ENCODE data around the gene COL24A1. TPM values are rescaled to one million over a fixed set of nuclear protein-coding genes. Genes with fewer than 3 reads are reported as not detected.
A peak's percentile ranks its signal among the peaks of the same experiment; 100 is the strongest.

COL24A1 gene
- total RNA-seq, 5 donors from 2014 or later (not counting 1 experiment from before 2014, with no cell fraction given), result 0.06 to 0.40 (median 0.25) TPM

- no peak for DNase-seq
- Histone ChIP-seq H3K4me3 (ENCODE audit: control insufficient read depth in 1 of 2, extremely low read depth in 1 of 2, low read length in 1 of 2) (no peak overlapping the region), H3K27ac (ENCODE audit: low read length) (no peak overlapping the region), H3K9me3 (no peaks in the 10 kb centered on the region), H3K4me1 (ENCODE audit: control insufficient read depth in 1 of 2, extremely low read depth in 1 of 2, insufficient read depth in 2 of 2, low read length in 2 of 2) (no peaks in the 10 kb centered on the region), H3K36me3 (ENCODE audit: control insufficient read depth in 2 of 2, extremely low read depth in 1 of 2, insufficient read depth in 1 of 2, low read length in 1 of 2) (no peaks in the 10 kb centered on the region), H3K27me3 (replicated peaks in 1 of 2; ENCODE audit: control insufficient read depth in 2 of 2, extremely low read depth in 1 of 2, insufficient read depth in 2 of 2, low read length in 1 of 2) (no peaks in the 10 kb centered on the region)
- ATAC-seq (replicated peaks in 1 of 4), result no peak
- Mint-ChIP-seq H3K9me3 (no peaks in the 10 kb centered on the region), H3K27ac (no peak overlapping the region), H3K4me1 (no peaks in the 10 kb centered on the region), H3K36me3 (no peaks in the 10 kb centered on the region), H3K27me3 (no peaks in the 10 kb centered on the region), H3K4me3 (no peak overlapping the region)
- WGBS (ENCODE audit: insufficient coverage), result no CpG with 5 or more reads among the region's 2 CpGs
- ChIA-PET CTCF (no interaction called here), POLR2A (no interaction called here)
Observed at GRCh38 chr1:85898861-85899260, 257.7 kb downstream of the COL24A1 start.

- Histone ChIP-seq H3K9me3 (no peaks in the 10 kb centered on the region), H3K4me1 (ENCODE audit: control insufficient read depth in 1 of 2, extremely low read depth in 1 of 2, insufficient read depth in 2 of 2, low read length in 2 of 2) (no peaks in the 10 kb centered on the region), H3K27ac (ENCODE audit: low read length) (no peak overlapping the region), H3K27me3 (replicated peaks in 1 of 2; ENCODE audit: control insufficient read depth in 2 of 2, extremely low read depth in 1 of 2, insufficient read depth in 2 of 2, low read length in 1 of 2) (no peaks in the 10 kb centered on the region), H3K36me3 (ENCODE audit: control insufficient read depth in 2 of 2, extremely low read depth in 1 of 2, insufficient read depth in 1 of 2, low read length in 1 of 2) (no peaks in the 10 kb centered on the region), H3K4me3 (ENCODE audit: control insufficient read depth in 1 of 2, extremely low read depth in 1 of 2, low read length in 1 of 2) (no peak overlapping the region)
- no peak for ATAC-seq (replicated peaks in 1 of 4)
- peak in 1 of 35 experiments; percentile 1 for DNase-seq
- no peak overlapping the region for H3K27ac Mint-ChIP-seq
- no peak overlapping the region for H3K4me3 Mint-ChIP-seq
- H3K9me3 Mint-ChIP-seq, result no peaks in the 10 kb centered on the region
- CTCF ChIA-PET, result no interaction called here
- H3K36me3 Mint-ChIP-seq, result no peaks in the 10 kb centered on the region
- POLR2A ChIA-PET, result no interaction called here
- no CpG with 5 or more reads among the region's 4 CpGs for WGBS (ENCODE audit: insufficient coverage)
- no peaks in the 10 kb centered on the region for H3K27me3 Mint-ChIP-seq
- no peaks in the 10 kb centered on the region for H3K4me1 Mint-ChIP-seq
Observed at GRCh38 chr1:85894651-85895050, 261.9 kb downstream of the COL24A1 start.

- Mint-ChIP-seq H3K27ac (no peak overlapping the region), H3K4me3 (no peak overlapping the region), H3K36me3 (no peaks in the 10 kb centered on the region), H3K27me3 (no peaks in the 10 kb centered on the region), H3K9me3 (no peaks in the 10 kb centered on the region), H3K4me1 (no peaks in the 10 kb centered on the region)
- no CpG with 5 or more reads among the region's 2 CpGs for WGBS (ENCODE audit: insufficient coverage)
- Histone ChIP-seq H3K4me1 (ENCODE audit: control insufficient read depth in 1 of 2, extremely low read depth in 1 of 2, insufficient read depth in 2 of 2, low read length in 2 of 2) (no peaks in the 10 kb centered on the region), H3K36me3 (ENCODE audit: control insufficient read depth in 2 of 2, extremely low read depth in 1 of 2, insufficient read depth in 1 of 2, low read length in 1 of 2) (no peaks in the 10 kb centered on the region), H3K27ac (ENCODE audit: low read length) (no peak overlapping the region), H3K27me3 (replicated peaks in 1 of 2; ENCODE audit: control insufficient read depth in 2 of 2, extremely low read depth in 1 of 2, insufficient read depth in 2 of 2, low read length in 1 of 2) (no peaks in the 10 kb centered on the region), H3K9me3 (no peaks in the 10 kb centered on the region), H3K4me3 (ENCODE audit: control insufficient read depth in 1 of 2, extremely low read depth in 1 of 2, low read length in 1 of 2) (no peak overlapping the region)
- DNase-seq (no peak), ATAC-seq (replicated peaks in 1 of 4) (no peak)
- POLR2A ChIA-PET, result no interaction called here
- CTCF ChIA-PET, result no interaction called here
Observed at GRCh38 chr1:85892366-85892765, 264.2 kb downstream of the COL24A1 start.

- Mint-ChIP-seq H3K4me1 (no peaks in the 10 kb centered on the region), H3K36me3 (no peaks in the 10 kb centered on the region), H3K27me3 (peaks cover 0 to 3% of the 10 kb centered on the region in 2 donors), H3K4me3 (no peak overlapping the region), H3K9me3 (no peaks in the 10 kb centered on the region), H3K27ac (no peak overlapping the region)
- H3K36me3 ChIP-seq (ENCODE audit: control insufficient read depth in 2 of 2, extremely low read depth in 1 of 2, insufficient read depth in 1 of 2, low read length in 1 of 2), result no peaks in the 10 kb centered on the region
- no peaks in the 10 kb centered on the region for H3K27me3 ChIP-seq (replicated peaks in 1 of 2; ENCODE audit: control insufficient read depth in 2 of 2, extremely low read depth in 1 of 2, insufficient read depth in 2 of 2, low read length in 1 of 2)
- ChIA-PET POLR2A (no interaction called here), CTCF (interaction anchor here in 1 of 2 donors (0.6 kb wide), 1 partner anchor 522 kb away, joined by 3 read pairs; no protein-coding TSS in a partner anchor)
- no peak for ATAC-seq (replicated peaks in 1 of 4)
- no peaks in the 10 kb centered on the region for H3K4me1 ChIP-seq (ENCODE audit: control insufficient read depth in 1 of 2, extremely low read depth in 1 of 2, insufficient read depth in 2 of 2, low read length in 2 of 2)
- no peak overlapping the region for H3K27ac ChIP-seq (ENCODE audit: low read length)
- DNase-seq, result no peak
- no CpG with 5 or more reads among the region's 2 CpGs for WGBS (ENCODE audit: insufficient coverage)
- no peak overlapping the region for H3K4me3 ChIP-seq (ENCODE audit: control insufficient read depth in 1 of 2, extremely low read depth in 1 of 2, low read length in 1 of 2)
- no peaks in the 10 kb centered on the region for H3K9me3 ChIP-seq
Observed at GRCh38 chr1:85889870-85890269, 266.7 kb downstream of the COL24A1 start.

- no peak for ATAC-seq (replicated peaks in 1 of 4)
- DNase-seq, result no peak
- Mint-ChIP-seq H3K9me3 (no peaks in the 10 kb centered on the region), H3K4me1 (no peaks in the 10 kb centered on the region), H3K27ac (no peak overlapping the region), H3K4me3 (no peak overlapping the region), H3K36me3 (no peaks in the 10 kb centered on the region), H3K27me3 (peaks cover 0 to 3% of the 10 kb centered on the region in 2 donors)
- Histone ChIP-seq H3K4me1 (ENCODE audit: control insufficient read depth in 1 of 2, extremely low read depth in 1 of 2, insufficient read depth in 2 of 2, low read length in 2 of 2) (no peaks in the 10 kb centered on the region), H3K9me3 (no peaks in the 10 kb centered on the region), H3K27me3 (replicated peaks in 1 of 2; ENCODE audit: control insufficient read depth in 2 of 2, extremely low read depth in 1 of 2, insufficient read depth in 2 of 2, low read length in 1 of 2) (no peaks in the 10 kb centered on the region), H3K27ac (ENCODE audit: low read length) (no peak overlapping the region), H3K36me3 (ENCODE audit: control insufficient read depth in 2 of 2, extremely low read depth in 1 of 2, insufficient read depth in 1 of 2, low read length in 1 of 2) (no peaks in the 10 kb centered on the region), H3K4me3 (ENCODE audit: control insufficient read depth in 1 of 2, extremely low read depth in 1 of 2, low read length in 1 of 2) (no peak overlapping the region)
- ChIA-PET CTCF (no interaction called here), POLR2A (no interaction called here)
- no CpG with 5 or more reads among the region's 3 CpGs for WGBS (ENCODE audit: insufficient coverage)
Observed at GRCh38 chr1:85888921-85889320, 267.7 kb downstream of the COL24A1 start.

GRCh38 chr1:85884372-85885035, 272.1 kb downstream of the COL24A1 start:
- H3K27me3 ChIP-seq (replicated peaks in 1 of 2; ENCODE audit: control insufficient read depth in 2 of 2, extremely low read depth in 1 of 2, insufficient read depth in 2 of 2, low read length in 1 of 2), result no peaks in the 10 kb centered on the region
- WGBS (ENCODE audit: insufficient coverage), result no CpG with 5 or more reads among the region's 1 CpG
- no peak overlapping the region for H3K27ac ChIP-seq (ENCODE audit: low read length)
- DNase-seq (no peak), ATAC-seq (replicated peaks in 1 of 4) (no peak)
- POLR2A ChIA-PET, result no interaction called here
- Mint-ChIP-seq H3K9me3 (no peaks in the 10 kb centered on the region), H3K27me3 (peaks cover 0 to 3% of the 10 kb centered on the region in 2 donors), H3K27ac (no peak overlapping the region), H3K36me3 (no peaks in the 10 kb centered on the region), H3K4me3 (no peak overlapping the region), H3K4me1 (no peaks in the 10 kb centered on the region)
- no peaks in the 10 kb centered on the region for H3K9me3 ChIP-seq
- no peaks in the 10 kb centered on the region for H3K4me1 ChIP-seq (ENCODE audit: control insufficient read depth in 1 of 2, extremely low read depth in 1 of 2, insufficient read depth in 2 of 2, low read length in 2 of 2)
- no peaks in the 10 kb centered on the region for H3K36me3 ChIP-seq (ENCODE audit: control insufficient read depth in 2 of 2, extremely low read depth in 1 of 2, insufficient read depth in 1 of 2, low read length in 1 of 2)
- H3K4me3 ChIP-seq (ENCODE audit: control insufficient read depth in 1 of 2, extremely low read depth in 1 of 2, low read length in 1 of 2), result no peak overlapping the region
- CTCF ChIA-PET, result no interaction called here

- Histone ChIP-seq H3K36me3 (ENCODE audit: control insufficient read depth in 2 of 2, extremely low read depth in 1 of 2, insufficient read depth in 1 of 2, low read length in 1 of 2) (no peaks in the 10 kb centered on the region), H3K27ac (ENCODE audit: low read length) (no peak overlapping the region), H3K4me3 (ENCODE audit: control insufficient read depth in 1 of 2, extremely low read depth in 1 of 2, low read length in 1 of 2) (no peak overlapping the region), H3K4me1 (ENCODE audit: control insufficient read depth in 1 of 2, extremely low read depth in 1 of 2, insufficient read depth in 2 of 2, low read length in 2 of 2) (no peaks in the 10 kb centered on the region), H3K27me3 (replicated peaks in 1 of 2; ENCODE audit: control insufficient read depth in 2 of 2, extremely low read depth in 1 of 2, insufficient read depth in 2 of 2, low read length in 1 of 2) (no peaks in the 10 kb centered on the region), H3K9me3 (no peaks in the 10 kb centered on the region)
- Mint-ChIP-seq H3K27me3 (peaks cover 0 to 7% of the 10 kb centered on the region in 2 donors), H3K4me1 (no peaks in the 10 kb centered on the region), H3K9me3 (peaks cover 0 to 5% (median 2%) of the 10 kb centered on the region in 3 donors), H3K36me3 (no peaks in the 10 kb centered on the region), H3K27ac (no peak overlapping the region), H3K4me3 (no peak overlapping the region)
- ATAC-seq (replicated peaks in 1 of 4) (no peak), DNase-seq (no peak)
- ChIA-PET POLR2A (no interaction called here), CTCF (no interaction called here)
Observed at GRCh38 chr1:85867189-85867588, 289.4 kb downstream of the COL24A1 start.

Data from T-cell (primary cell).